H9 (cell line): Measurements from ENCODE around the gene AGAP3. TPM values are rescaled to one million over a fixed set of nuclear protein-coding genes. Genes with fewer than 3 reads are reported as not detected.

ENCODE experiments used
- DNase-seq: peaks from one replicate; pipeline ENCODE4 v3.0.0-alpha.2; 2017
- H2AFZ ChIP-seq: one replicate; pipeline ENCODE4 v1.6.1; 2013; ENCODE audit warnings: mild to moderate bottlenecking, low read length, control low read depth, moderate library complexity
- H2AK5ac ChIP-seq: 2 replicates; pipeline ENCODE4 v1.6.1; 2013; ENCODE audit warnings: low read length, control low read depth, mixed read lengths; ENCODE audit not compliant: insufficient read length
- H2BK120ac ChIP-seq: one replicate; pipeline ENCODE4 v1.6.1; 2013; ENCODE audit warnings: low read depth, mild to moderate bottlenecking, low read length, control low read depth, inconsistent platforms; ENCODE audit not compliant: poor library complexity, severe bottlenecking
- H2BK12ac ChIP-seq: 2 replicates; pipeline ENCODE4 v1.6.1; 2013; ENCODE audit warnings: low read length, control low read depth, mixed read lengths, low read depth; ENCODE audit not compliant: insufficient read length
- H2BK15ac ChIP-seq: 2 replicates; pipeline ENCODE4 v1.6.1; 2013; ENCODE audit warnings: low read depth, low read length, control low read depth
- H2BK20ac ChIP-seq: one replicate; pipeline ENCODE4 v1.6.1; 2013; ENCODE audit warnings: low read depth, mild to moderate bottlenecking, low read length, control low read depth, inconsistent platforms; ENCODE audit not compliant: poor library complexity, severe bottlenecking
- H2BK5ac ChIP-seq: 2 replicates; pipeline ENCODE4 v1.6.1; 2013; ENCODE audit warnings: low read length, control low read depth, mixed read lengths; ENCODE audit not compliant: insufficient read length
- H3K14ac ChIP-seq: 2 replicates; pipeline ENCODE4 v1.6.1; 2013; ENCODE audit warnings: low read length, control low read depth; ENCODE audit not compliant: insufficient read depth
- H3K18ac ChIP-seq: 2 replicates; pipeline ENCODE4 v1.6.1; 2013; ENCODE audit warnings: low read depth, mild to moderate bottlenecking, mixed read lengths, low read length, control low read depth; ENCODE audit not compliant: insufficient read length
- H3K23ac ChIP-seq: 2 replicates; pipeline ENCODE4 v1.6.1; 2013; ENCODE audit warnings: low read length, control low read depth, mixed read lengths, low read depth; ENCODE audit not compliant: insufficient read length
- H3K23me2 ChIP-seq: 2 replicates; pipeline ENCODE4 v1.6.1; 2013; ENCODE audit warnings: low read depth, mild to moderate bottlenecking, mixed read lengths, low read length, control low read depth; ENCODE audit not compliant: insufficient read length, poor library complexity, severe bottlenecking
- H3K27ac ChIP-seq: 2 replicates; pipeline ENCODE4 v1.5.1; 2013; ENCODE audit warnings: low read length, control low read depth, mixed read lengths, low read depth; ENCODE audit not compliant: insufficient read length
- H3K27me3 ChIP-seq: 2 replicates; pipeline ENCODE4 v1.6.1; 2013; ENCODE audit warnings: low read length, control low read depth, inconsistent platforms; ENCODE audit not compliant: insufficient read depth
- H3K4ac ChIP-seq: 2 replicates; pipeline ENCODE4 v1.6.1; 2013; ENCODE audit warnings: low read depth, mild to moderate bottlenecking, control low read depth, inconsistent platforms, low read length, moderate library complexity
- H3K4me1 ChIP-seq: 2 replicates; pipeline ENCODE4 v1.6.1; 2013; ENCODE audit warnings: low read length, control low read depth, inconsistent platforms; ENCODE audit not compliant: insufficient read depth
- H3K4me2 ChIP-seq: 2 replicates; pipeline ENCODE4 v1.6.1; 2013; ENCODE audit warnings: low read length, control low read depth, mixed read lengths; ENCODE audit not compliant: insufficient read length, insufficient read depth
- H3K56ac ChIP-seq: 2 replicates; pipeline ENCODE4 v1.6.1; 2013; ENCODE audit warnings: low read depth, mild to moderate bottlenecking, mixed read lengths, low read length, control low read depth; ENCODE audit not compliant: insufficient read length
- H3K79me1 ChIP-seq: 2 replicates; pipeline ENCODE4 v1.6.1; 2013; ENCODE audit warnings: low read depth, mild to moderate bottlenecking, moderate library complexity, low read length, control low read depth, inconsistent platforms; ENCODE audit not compliant: insufficient read depth, poor library complexity, severe bottlenecking
- H3K79me2 ChIP-seq: 2 replicates; pipeline ENCODE4 v1.6.1; 2013; ENCODE audit warnings: low read length, control low read depth, inconsistent platforms; ENCODE audit not compliant: insufficient read depth
- H3K9ac ChIP-seq: 2 replicates; pipeline ENCODE4 v1.6.1; 2013; ENCODE audit warnings: low read length, control low read depth, mixed read lengths; ENCODE audit not compliant: insufficient read length; ENCODE audit errors: extremely low read depth
- H3K9me3 ChIP-seq: one replicate; pipeline ENCODE4 v1.6.1; 2013; ENCODE audit warnings: low read depth, low read length, inconsistent platforms; ENCODE audit not compliant: control insufficient read depth
- H3T11ph ChIP-seq: one replicate; pipeline ENCODE4 v1.6.1; 2013; ENCODE audit warnings: mild to moderate bottlenecking, low read length, control low read depth, inconsistent platforms
- H4K20me1 ChIP-seq: one replicate; pipeline ENCODE4 v1.6.1; 2013; ENCODE audit not compliant: control insufficient read depth, insufficient read length, insufficient read depth
- H4K5ac ChIP-seq: 2 replicates; pipeline ENCODE4 v1.6.1; 2013; ENCODE audit warnings: low read depth, mild to moderate bottlenecking, mixed read lengths, low read length, control low read depth; ENCODE audit not compliant: insufficient read length
- H4K8ac ChIP-seq: replicated peaks from 2 replicates; pipeline ENCODE4 v1.6.1; 2013; ENCODE audit warnings: low read length, control low read depth, mixed read lengths, low read depth; ENCODE audit not compliant: insufficient read length
- H4K91ac ChIP-seq: 2 replicates; pipeline ENCODE4 v1.6.1; 2013; ENCODE audit warnings: low read depth, mild to moderate bottlenecking, moderate library complexity, mixed read lengths, low read length, control low read depth; ENCODE audit not compliant: insufficient read length
- H3K27ac Mint-ChIP-seq, 3 experiments: 2 replicates in 2 of 3; 3 replicates in 1 of 3; pipeline ENCODE4 v1.8.0; 2020 to 2021; ENCODE audit warnings: mixed read lengths in 3 of 3, mild to moderate bottlenecking in 1 of 3, moderate library complexity in 1 of 3
- H3K27me3 Mint-ChIP-seq: 2 replicates; pipeline ENCODE4 v1.8.0; 2021; ENCODE audit warnings: low read depth, mild to moderate bottlenecking, moderate library complexity, mixed read lengths
- H3K36me3 Mint-ChIP-seq, 3 experiments: 2 replicates in 2 of 3; 3 replicates in 1 of 3; pipeline ENCODE4 v1.8.0; 2020 to 2021; ENCODE audit warnings: low read depth in 3 of 3, mixed read lengths in 3 of 3; ENCODE audit not compliant: insufficient read depth in 1 of 3
- H3K4me1 Mint-ChIP-seq, 2 experiments: 2 replicates each; pipeline ENCODE4 v1.8.0; 2020; ENCODE audit warnings: mixed read lengths in 2 of 2
- H3K4me3 Mint-ChIP-seq, 2 experiments: 2 replicates in 1 of 2; 3 replicates in 1 of 2; pipeline ENCODE4 v1.8.0; 2020 to 2021; ENCODE audit warnings: mild to moderate bottlenecking in 2 of 2, mixed read lengths in 2 of 2, moderate library complexity in 1 of 2
- H3K9me3 Mint-ChIP-seq, 2 experiments: 2 replicates in 1 of 2; 3 replicates in 1 of 2; pipeline ENCODE4 v1.8.0; 2020; ENCODE audit warnings: mild to moderate bottlenecking in 2 of 2, mixed read lengths in 2 of 2, moderate library complexity in 1 of 2
- CTCF ChIP-seq: fragments of 200-600 bp; sonication (generic); conservative IDR thresholded peaks from 3 replicates; pipeline ENCODE4 v1.8.0; 2021; ENCODE audit warnings: antibody characterized with exemption, mild to moderate bottlenecking
- WGBS: extraction: QIAGEN DNeasy Blood & Tissue Kit; methylation state at CpG from one replicate; pipeline ENCODE4 v1.1.7; 2013; ENCODE audit warnings: missing lambda C conversion rate, low lambda C conversion rate, mixed read lengths; ENCODE audit not compliant: insufficient read length; ENCODE audit errors: extremely low coverage; 5-methylcytosine and 5-hydroxymethylcytosine counted together
- total RNA-seq: library from RNA; stranded (reverse); gene quantifications from 2 replicates; pipeline ENCODE4 v1.2.1, GENCODE V29; 2021

Gene AGAP3
- total RNA-seq, 1 experiment from 2014 or later = 97.7 TPM

GRCh38 chr7:151119902-151120301 lies 33.6 kb downstream of the AGAP3 start:
- no peaks in the 10 kb centered on the region for H3K23me2 ChIP-seq
- H3K27me3 ChIP-seq = no peaks in the 10 kb centered on the region
- no peak overlapping the region for H2BK5ac ChIP-seq
- H3K18ac ChIP-seq = no peak overlapping the region
- no peak overlapping the region for H3K4me2 ChIP-seq
- no CpG with 5 or more reads among the region's 27 CpGs for WGBS
- no peak overlapping the region for H2BK20ac ChIP-seq
- H2BK120ac ChIP-seq = no peak overlapping the region
- no peak overlapping the region for H2AFZ ChIP-seq
- H3K79me2 ChIP-seq = no peaks in the 10 kb centered on the region; the same call in 1 of the 2 replicates
- H4K20me1 ChIP-seq = peaks cover 4% of the 10 kb centered on the region
- H3K56ac ChIP-seq = no peak overlapping the region
- H3K4me1 Mint-ChIP-seq = peaks cover 17 to 18% of the 10 kb centered on the region in 2 experiments
- H3K27ac ChIP-seq = no peak overlapping the region
- no peak overlapping the region for H3K4me3 Mint-ChIP-seq
- H2AK5ac ChIP-seq = no peak overlapping the region
- no peaks in the 10 kb centered on the region for H3K9me3 ChIP-seq
- no peak overlapping the region for H3K4ac ChIP-seq
- H3K9me3 Mint-ChIP-seq = no peaks in the 10 kb centered on the region
- H3K14ac ChIP-seq = no peak overlapping the region
- H3K23ac ChIP-seq = no peak overlapping the region
- no peak for DNase-seq
- peaks cover 33 to 58% (median 49%) of the 10 kb centered on the region in 3 experiments for H3K36me3 Mint-ChIP-seq
- H4K5ac ChIP-seq = no peak overlapping the region
- H3T11ph ChIP-seq = no peak overlapping the region
- H3K27me3 Mint-ChIP-seq = peaks cover 11% of the 10 kb centered on the region
- no peak overlapping the region for H3K9ac ChIP-seq
- no peak overlapping the region for H2BK12ac ChIP-seq
- peak overlapping the region in 1 of 3 experiments; percentile 72; a peak in 1 of 7 replicates for H3K27ac Mint-ChIP-seq
- no peak overlapping the region for H2BK15ac ChIP-seq
- H3K4me1 ChIP-seq = no peaks in the 10 kb centered on the region; the same call in 1 of the 2 replicates
- H3K79me1 ChIP-seq = peaks cover 3% of the 10 kb centered on the region
- H4K91ac ChIP-seq = no peak overlapping the region
- H4K8ac ChIP-seq = no peak overlapping the region
- TF ChIP-seq CTCF = no peak
